HL-60 (cell line): Measurements from ENCODE around the gene ECE2.

Source experiments
- DNase-seq, 2 experiments: peaks; one replicate each; pipeline ENCODE4 v3.0.0-alpha.2; 2010 to 2020; ENCODE audit warnings: low read depth in 1 of 2, low spot score in 1 of 2
- H3K27ac ChIP-seq: fragments of 250-450 bp; sonication (Bioruptor Pico); replicated peaks from 2 replicates; pipeline ENCODE4 v1.5.1; 2020; ENCODE audit warnings: mild to moderate bottlenecking, moderate library complexity
- H3K27me3 ChIP-seq: fragments of 250-450 bp; sonication (Bioruptor Pico); 2 replicates; pipeline ENCODE4 v1.5.1; 2021; ENCODE audit warnings: mild to moderate bottlenecking, moderate library complexity; ENCODE audit not compliant: insufficient read depth, poor library complexity, severe bottlenecking
- H3K4me3 ChIP-seq: replicated peaks from 2 replicates; pipeline ENCODE4 v1.5.1; 2011; ENCODE audit warnings: mild to moderate bottlenecking, control low read depth, low read length; ENCODE audit not compliant: insufficient read depth
- GABPA ChIP-seq: IDR thresholded peaks from 2 replicates; pipeline ENCODE4 v1.6.1; 2012; ENCODE audit warnings: low read depth
- POLR2AphosphoS5 ChIP-seq: IDR thresholded peaks from 2 replicates; pipeline ENCODE4 v1.6.1; 2012; ENCODE audit warnings: low read depth
- SPI1 ChIP-seq: IDR thresholded peaks from 2 replicates; pipeline ENCODE4 v1.6.1; 2012; ENCODE audit warnings: low read depth, mild to moderate bottlenecking, borderline replicate concordance
- TF ChIP-seq, protein P1 (sequence below): IDR thresholded peaks from 2 replicates; pipeline ENCODE4 v1.6.1; 2012; ENCODE audit warnings: low read depth; ENCODE audit not compliant: insufficient replicate concordance
- TF ChIP-seq, protein P2 (sequence below): IDR thresholded peaks from one replicate; pipeline ENCODE4 v1.5.1; 2011; ENCODE audit warnings: low read length, control low read depth, inconsistent platforms; ENCODE audit not compliant: insufficient read depth

Gene ECE2

DNA sequence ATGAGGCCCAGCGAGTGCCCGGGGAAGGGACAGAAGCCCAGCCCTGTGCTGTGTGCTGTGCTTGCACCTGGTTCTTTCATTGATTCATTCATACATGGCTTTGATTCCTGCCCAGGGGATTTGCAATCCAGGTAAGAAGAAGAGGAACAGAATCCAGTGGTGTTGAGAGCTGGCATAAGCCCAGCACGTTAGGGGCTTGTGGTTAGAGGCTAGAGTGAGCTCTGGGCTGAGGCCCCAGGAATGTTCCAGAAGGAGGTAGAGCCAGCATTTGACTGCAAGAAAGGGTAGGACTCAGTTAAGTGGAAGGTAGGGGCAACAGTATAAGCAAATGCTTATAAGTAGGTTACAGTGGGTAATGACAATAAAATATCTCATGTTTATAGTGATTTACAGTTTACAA is 44.2 kb upstream of the ECE2 start:
- H3K27me3 ChIP-seq = peaks cover 41% of the 10 kb centered on the region
- no peak for TF ChIP-seq POLR2AphosphoS5
- TF ChIP-seq, protein P1, sequence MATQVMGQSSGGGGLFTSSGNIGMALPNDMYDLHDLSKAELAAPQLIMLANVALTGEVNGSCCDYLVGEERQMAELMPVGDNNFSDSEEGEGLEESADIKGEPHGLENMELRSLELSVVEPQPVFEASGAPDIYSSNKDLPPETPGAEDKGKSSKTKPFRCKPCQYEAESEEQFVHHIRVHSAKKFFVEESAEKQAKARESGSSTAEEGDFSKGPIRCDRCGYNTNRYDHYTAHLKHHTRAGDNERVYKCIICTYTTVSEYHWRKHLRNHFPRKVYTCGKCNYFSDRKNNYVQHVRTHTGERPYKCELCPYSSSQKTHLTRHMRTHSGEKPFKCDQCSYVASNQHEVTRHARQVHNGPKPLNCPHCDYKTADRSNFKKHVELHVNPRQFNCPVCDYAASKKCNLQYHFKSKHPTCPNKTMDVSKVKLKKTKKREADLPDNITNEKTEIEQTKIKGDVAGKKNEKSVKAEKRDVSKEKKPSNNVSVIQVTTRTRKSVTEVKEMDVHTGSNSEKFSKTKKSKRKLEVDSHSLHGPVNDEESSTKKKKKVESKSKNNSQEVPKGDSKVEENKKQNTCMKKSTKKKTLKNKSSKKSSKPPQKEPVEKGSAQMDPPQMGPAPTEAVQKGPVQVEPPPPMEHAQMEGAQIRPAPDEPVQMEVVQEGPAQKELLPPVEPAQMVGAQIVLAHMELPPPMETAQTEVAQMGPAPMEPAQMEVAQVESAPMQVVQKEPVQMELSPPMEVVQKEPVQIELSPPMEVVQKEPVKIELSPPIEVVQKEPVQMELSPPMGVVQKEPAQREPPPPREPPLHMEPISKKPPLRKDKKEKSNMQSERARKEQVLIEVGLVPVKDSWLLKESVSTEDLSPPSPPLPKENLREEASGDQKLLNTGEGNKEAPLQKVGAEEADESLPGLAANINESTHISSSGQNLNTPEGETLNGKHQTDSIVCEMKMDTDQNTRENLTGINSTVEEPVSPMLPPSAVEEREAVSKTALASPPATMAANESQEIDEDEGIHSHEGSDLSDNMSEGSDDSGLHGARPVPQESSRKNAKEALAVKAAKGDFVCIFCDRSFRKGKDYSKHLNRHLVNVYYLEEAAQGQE = no peak
- TF ChIP-seq, protein P2, sequence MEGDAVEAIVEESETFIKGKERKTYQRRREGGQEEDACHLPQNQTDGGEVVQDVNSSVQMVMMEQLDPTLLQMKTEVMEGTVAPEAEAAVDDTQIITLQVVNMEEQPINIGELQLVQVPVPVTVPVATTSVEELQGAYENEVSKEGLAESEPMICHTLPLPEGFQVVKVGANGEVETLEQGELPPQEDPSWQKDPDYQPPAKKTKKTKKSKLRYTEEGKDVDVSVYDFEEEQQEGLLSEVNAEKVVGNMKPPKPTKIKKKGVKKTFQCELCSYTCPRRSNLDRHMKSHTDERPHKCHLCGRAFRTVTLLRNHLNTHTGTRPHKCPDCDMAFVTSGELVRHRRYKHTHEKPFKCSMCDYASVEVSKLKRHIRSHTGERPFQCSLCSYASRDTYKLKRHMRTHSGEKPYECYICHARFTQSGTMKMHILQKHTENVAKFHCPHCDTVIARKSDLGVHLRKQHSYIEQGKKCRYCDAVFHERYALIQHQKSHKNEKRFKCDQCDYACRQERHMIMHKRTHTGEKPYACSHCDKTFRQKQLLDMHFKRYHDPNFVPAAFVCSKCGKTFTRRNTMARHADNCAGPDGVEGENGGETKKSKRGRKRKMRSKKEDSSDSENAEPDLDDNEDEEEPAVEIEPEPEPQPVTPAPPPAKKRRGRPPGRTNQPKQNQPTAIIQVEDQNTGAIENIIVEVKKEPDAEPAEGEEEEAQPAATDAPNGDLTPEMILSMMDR = no peak
- no peak for TF ChIP-seq SPI1
- no peak for TF ChIP-seq GABPA
- DNase-seq = no peak

DNA sequence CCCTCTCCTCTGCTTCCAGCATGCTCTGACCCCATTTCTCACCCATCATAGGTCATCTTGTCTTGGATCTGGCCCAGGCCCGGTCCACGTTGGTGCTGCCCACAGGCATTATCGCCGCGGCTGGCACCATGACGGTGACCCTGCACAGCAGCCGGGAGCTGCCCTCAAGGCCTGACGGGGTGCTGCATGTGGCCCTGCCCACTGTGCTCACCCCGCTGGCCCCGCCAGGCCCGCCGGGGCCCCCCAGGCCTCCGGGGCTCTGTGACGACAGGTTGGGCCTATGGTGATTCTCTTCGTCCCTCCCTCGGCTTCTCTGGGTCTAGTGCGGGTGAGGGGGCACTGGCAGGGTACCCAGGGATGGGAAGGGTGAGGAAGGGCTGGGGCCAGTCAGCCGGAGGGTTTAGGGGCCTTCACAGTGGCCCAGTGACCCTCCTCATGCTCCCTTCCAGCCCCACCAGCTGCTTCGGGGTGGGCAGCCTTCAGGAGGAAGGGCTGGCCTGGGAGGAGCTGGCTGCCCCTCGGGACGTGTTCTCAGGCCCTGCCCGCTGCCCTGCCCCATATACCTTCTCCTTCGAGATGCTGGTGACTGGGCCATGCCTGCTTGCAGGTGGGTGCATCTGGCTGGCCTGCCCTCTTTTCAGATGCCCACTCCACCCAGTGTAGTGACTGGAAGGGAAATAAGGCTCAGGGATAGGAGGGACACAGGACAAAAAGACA is 42.5 kb upstream of the ECE2 start:
- no peak for DNase-seq
- H3K4me3 ChIP-seq = no peak overlapping the region
- H3K27ac ChIP-seq = no peak overlapping the region
- TF ChIP-seq GABPA (no peak), SPI1 (no peak), POLR2AphosphoS5 (no peak)
- TF ChIP-seq, protein P2 = no peak
- TF ChIP-seq, protein P1 = no peak
- H3K27me3 ChIP-seq = peaks cover 31% of the 10 kb centered on the region

More for the DNA sequence above, 44.2 kb upstream of the ECE2 start:
- Histone ChIP-seq H3K27ac (no peak overlapping the region), H3K4me3 (no peak overlapping the region)

DNA sequence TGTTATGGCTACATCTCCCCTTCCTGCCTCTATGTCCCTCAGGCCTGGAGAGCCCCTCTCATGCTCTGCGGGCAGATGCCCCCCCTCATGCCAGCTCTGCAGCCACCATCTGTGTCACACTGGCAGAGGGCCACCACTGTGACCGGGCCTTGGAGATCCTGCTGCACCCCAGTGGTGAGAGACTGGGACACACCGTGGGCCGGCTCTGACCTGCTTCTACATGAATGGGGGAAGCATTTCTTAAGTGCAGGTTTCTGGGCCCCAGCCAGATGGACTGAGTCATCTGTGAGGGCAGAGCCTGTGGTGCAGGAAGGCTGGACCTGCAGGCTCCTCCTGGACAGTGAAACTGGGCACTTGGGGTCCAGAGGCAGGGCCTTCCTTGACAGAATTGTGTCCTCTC is 41.6 kb upstream of the ECE2 start:
- no peak overlapping the region for H3K4me3 ChIP-seq
- no peak for TF ChIP-seq POLR2AphosphoS5
- TF ChIP-seq GABPA = no peak
- TF ChIP-seq, protein P1 = no peak
- TF ChIP-seq SPI1 = no peak
- TF ChIP-seq, protein P2 = no peak
- peaks cover 26% of the 10 kb centered on the region for H3K27me3 ChIP-seq
- H3K27ac ChIP-seq = no peak overlapping the region
- peak in 1 of 2 experiments; percentile 21 for DNase-seq
